Measurements from ENCODE around the gene DHODH. TPM values are rescaled to one million over a fixed set of nuclear protein-coding genes. Genes with fewer than 3 reads are reported as not detected.
"Not testable (repeated sequence)": the region's sequence is repeated elsewhere in the genome, so short reads cannot be mapped to it uniquely, and the experiment has no call there.

The DHODH gene
- total RNA-seq, 1 donor from 2014 or later: 8.6 TPM

DNA sequence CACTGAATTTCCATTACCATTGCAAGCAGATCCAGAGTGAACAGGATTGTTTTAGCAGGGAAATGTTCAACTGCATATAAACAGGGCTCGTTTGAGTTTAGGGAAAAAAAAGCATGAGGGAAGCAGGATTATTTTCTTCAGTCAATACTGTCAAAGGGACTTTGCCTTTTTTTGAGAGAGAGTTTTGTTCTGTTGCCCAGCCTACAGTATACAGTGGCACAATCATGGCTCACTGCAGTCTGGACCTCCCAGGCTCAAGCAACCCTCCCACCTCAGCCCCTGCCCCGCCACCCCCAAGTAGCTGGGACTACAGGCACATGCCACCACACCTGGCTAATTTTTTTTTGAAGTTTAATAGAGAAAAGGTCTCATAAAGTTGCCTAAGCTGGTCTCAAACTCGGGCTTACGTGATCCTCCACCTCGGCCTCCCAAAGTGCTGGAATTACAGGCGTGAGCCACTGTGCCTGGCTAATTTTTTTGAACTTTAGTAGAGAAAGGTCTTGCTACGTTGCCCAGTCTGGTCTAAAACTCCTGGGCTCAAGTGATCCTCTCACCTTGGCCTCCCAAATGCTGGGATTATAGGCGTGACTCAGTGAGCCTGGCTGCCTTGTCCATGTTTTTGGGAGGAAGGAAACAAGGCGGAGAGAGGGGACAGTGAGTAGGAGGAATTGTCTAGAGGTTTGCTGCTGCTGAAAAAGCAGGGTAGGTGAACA, 23.1 kb upstream of the DHODH start:
- intact Hi-C loops (cut with DNase I): no loop called here
- H3K27ac ChIP-seq: no peak overlapping the region
- H3K36me3 ChIP-seq: no peaks in the 10 kb centered on the region
- no peak overlapping the region for H3K4me3 ChIP-seq
- H3K9me3 ChIP-seq: no peaks in the 10 kb centered on the region
- no peaks in the 10 kb centered on the region for H3K4me1 ChIP-seq
- TF ChIP-seq, protein P1, sequence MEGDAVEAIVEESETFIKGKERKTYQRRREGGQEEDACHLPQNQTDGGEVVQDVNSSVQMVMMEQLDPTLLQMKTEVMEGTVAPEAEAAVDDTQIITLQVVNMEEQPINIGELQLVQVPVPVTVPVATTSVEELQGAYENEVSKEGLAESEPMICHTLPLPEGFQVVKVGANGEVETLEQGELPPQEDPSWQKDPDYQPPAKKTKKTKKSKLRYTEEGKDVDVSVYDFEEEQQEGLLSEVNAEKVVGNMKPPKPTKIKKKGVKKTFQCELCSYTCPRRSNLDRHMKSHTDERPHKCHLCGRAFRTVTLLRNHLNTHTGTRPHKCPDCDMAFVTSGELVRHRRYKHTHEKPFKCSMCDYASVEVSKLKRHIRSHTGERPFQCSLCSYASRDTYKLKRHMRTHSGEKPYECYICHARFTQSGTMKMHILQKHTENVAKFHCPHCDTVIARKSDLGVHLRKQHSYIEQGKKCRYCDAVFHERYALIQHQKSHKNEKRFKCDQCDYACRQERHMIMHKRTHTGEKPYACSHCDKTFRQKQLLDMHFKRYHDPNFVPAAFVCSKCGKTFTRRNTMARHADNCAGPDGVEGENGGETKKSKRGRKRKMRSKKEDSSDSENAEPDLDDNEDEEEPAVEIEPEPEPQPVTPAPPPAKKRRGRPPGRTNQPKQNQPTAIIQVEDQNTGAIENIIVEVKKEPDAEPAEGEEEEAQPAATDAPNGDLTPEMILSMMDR (IDR thresholded peaks at IDR 0.05): no peak
- no peaks in the 10 kb centered on the region for H3K27me3 ChIP-seq
- DNase-seq (ENCODE audit: low spot score in 2 of 2): no peak

GRCh38 chr16:71986131-71986530, 22.4 kb upstream of the DHODH start:
- Histone ChIP-seq H3K27ac (no peak overlapping the region), H3K4me3 (no peak overlapping the region), H3K36me3 (no peaks in the 10 kb centered on the region), H3K27me3 (no peaks in the 10 kb centered on the region), H3K4me1 (no peaks in the 10 kb centered on the region), H3K9me3 (no peaks in the 10 kb centered on the region)
- intact Hi-C loops (cut with DNase I): no loop called here
- DNase-seq (ENCODE audit: low spot score in 2 of 2): no peak
- TF ChIP-seq, protein P1 (IDR thresholded peaks at IDR 0.05): no peak

GRCh38 chr16:71995038-71995437, 13.5 kb upstream of the DHODH start:
- H3K27ac ChIP-seq: no peak overlapping the region
- no peak for DNase-seq (ENCODE audit: low spot score in 2 of 2)
- H3K36me3 ChIP-seq: no peaks in the 10 kb centered on the region
- TF ChIP-seq, protein P1 (IDR thresholded peaks at IDR 0.05): no peak
- H3K27me3 ChIP-seq: no peaks in the 10 kb centered on the region
- H3K4me3 ChIP-seq: no peak overlapping the region
- no peaks in the 10 kb centered on the region for H3K4me1 ChIP-seq
- no peaks in the 10 kb centered on the region for H3K9me3 ChIP-seq
- intact Hi-C loops (cut with DNase I): no loop called here

DNA sequence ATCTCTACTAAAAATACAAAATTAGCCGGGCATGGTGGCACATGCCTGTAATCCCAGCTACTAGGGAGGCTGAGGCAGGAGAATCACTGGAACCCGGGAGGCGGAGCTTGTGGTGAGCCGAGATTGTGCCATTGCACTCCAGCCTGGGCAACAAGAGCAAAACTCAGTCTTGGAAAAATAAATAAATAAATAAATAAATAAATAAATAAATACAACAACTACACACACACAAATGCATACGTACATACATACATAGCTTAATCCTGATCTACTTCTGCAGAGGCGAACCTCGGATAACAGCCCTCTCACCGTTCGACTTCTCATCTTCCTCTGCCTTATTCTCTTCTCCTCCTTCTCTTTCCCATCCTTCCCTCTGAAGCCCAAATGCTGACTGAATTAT, 11.0 kb upstream of the DHODH start:
- H3K27me3 ChIP-seq; H3K4me1 ChIP-seq; H3K4me3 ChIP-seq; H3K27ac ChIP-seq; intact Hi-C loops (cut with DNase I); DNase-seq (ENCODE audit: low spot score in 2 of 2); H3K9me3 ChIP-seq; H3K36me3 ChIP-seq: not testable (repeated sequence)

DNA sequence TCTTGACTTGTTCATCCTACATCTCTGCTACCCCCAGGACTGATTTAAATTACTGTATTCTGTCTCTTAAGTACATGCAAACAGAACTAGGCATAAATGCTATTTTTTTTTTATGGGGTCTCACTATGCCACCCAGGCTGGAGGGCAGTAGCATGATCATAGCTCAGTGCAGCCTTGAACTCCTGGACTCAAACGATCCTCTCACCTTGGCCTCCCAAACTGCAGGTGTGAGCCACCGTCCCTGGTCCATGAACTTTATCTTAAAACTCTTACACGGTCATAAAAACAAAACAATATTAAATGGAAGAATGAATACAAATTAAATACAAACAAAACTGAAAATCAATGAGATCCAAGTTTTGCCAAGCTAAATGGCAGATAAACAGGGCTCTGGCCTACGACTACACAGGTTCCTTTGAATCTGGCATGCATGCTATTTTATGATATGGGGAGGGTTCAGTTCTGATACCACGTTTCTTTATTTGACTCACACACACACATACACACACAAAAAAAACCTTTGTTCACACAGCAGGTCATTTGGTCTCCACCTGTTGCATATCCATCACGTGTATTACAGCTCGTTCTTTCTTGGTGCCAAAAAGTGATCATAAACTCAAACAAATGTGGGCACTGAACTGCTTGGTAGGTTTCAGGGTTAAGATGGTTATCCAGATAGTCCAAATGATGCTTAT, 7.2 kb upstream of the DHODH start:
- H3K36me3 ChIP-seq: no peaks in the 10 kb centered on the region
- intact Hi-C loops (cut with DNase I): no loop called here
- H3K9me3 ChIP-seq: no peaks in the 10 kb centered on the region
- no peak for DNase-seq (ENCODE audit: low spot score in 2 of 2)
- H3K4me1 ChIP-seq: no peaks in the 10 kb centered on the region
- H3K4me3 ChIP-seq: no peak overlapping the region
- TF ChIP-seq, protein P1 (IDR thresholded peaks at IDR 0.05): no peak
- H3K27ac ChIP-seq: no peak overlapping the region
- H3K27me3 ChIP-seq: no peaks in the 10 kb centered on the region

DNA sequence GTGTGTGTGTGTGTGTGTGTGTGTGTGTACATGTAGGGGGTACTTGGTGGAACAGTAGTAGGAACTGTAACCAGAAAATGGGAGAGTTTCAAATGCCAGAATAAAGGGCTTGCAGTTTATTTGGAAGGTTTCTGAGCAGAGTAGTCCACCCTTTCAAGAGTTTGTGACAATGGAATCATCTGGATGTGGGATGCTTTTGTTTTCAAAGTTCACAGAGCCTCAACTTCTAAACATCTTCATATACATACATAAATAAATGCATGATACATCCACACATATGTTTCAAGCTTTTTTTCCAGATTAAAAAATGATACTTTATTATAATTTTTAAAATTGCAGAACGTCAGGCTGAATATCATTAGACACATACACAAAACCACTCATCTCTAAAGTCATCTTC, 5.9 kb upstream of the DHODH start:
- H3K27me3 ChIP-seq: no peaks in the 10 kb centered on the region
- H3K9me3 ChIP-seq: no peaks in the 10 kb centered on the region
- no peaks in the 10 kb centered on the region for H3K36me3 ChIP-seq
- H3K4me3 ChIP-seq: no peak overlapping the region
- TF ChIP-seq, protein P1 (IDR thresholded peaks at IDR 0.05): no peak
- no peak overlapping the region for H3K27ac ChIP-seq
- DNase-seq (ENCODE audit: low spot score in 2 of 2): no peak
- intact Hi-C loops (cut with DNase I): no loop called here
- H3K4me1 ChIP-seq: no peaks in the 10 kb centered on the region

- H3K27me3 ChIP-seq; H3K9me3 ChIP-seq; H3K4me1 ChIP-seq; H3K36me3 ChIP-seq; DNase-seq (ENCODE audit: low spot score in 2 of 2): not testable (repeated sequence)
- Histone ChIP-seq H3K27ac (peak overlapping the region in 1 of 2 donors; percentile 48), H3K4me3 (peak overlapping the region; percentile 80 to 94)
- intact Hi-C loops (cut with DNase I): loop anchor here (1.0 to 2.0 kb wide), 4 partner anchors 85 to 285 kb away; partner anchors contain the start of genes DHX38, IST1 and TXNL4B
Observed at GRCh38 chr16:72008065-72008423, 500 bp upstream of the DHODH start.
